ENCODE measurements around the gene TCAP. TPM values are rescaled to one million over a fixed set of nuclear protein-coding genes. Genes with fewer than 3 reads are reported as not detected.

The TCAP gene
- total and polyA plus RNA-seq, 2 experiments from 2014 or later, result 0.61 to 2.1 TPM

DNA sequence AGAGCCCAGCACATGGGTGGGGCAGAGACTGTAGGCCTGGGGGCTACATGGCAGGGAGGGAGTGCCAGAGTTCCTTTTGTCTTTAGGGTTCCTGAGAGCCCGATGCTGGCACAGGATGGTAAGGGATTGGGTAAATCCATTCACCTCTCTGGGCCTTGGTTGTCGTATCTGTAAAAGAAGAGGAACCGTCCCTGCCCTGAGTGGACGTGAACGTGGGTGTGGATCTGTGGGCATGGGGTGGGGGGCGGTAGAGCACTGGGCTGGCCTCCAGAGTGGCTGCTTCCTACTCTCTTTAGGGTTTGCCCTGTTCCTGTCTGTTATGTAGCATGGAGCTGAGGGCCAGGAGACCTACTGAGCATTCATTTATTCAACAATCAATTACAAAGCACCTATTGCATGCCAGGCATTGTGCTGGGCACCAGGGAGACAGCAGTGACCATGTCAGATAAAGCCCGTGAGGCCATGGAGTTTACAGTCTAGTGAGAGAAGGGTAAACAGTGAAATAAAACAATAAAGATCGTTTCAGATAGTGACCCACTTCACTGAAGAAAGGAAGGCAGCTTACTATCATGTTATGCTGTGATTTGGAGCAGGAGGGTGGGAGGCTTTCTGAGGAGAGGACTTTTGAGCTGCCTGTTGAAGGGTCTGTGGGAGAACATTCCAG is 13.1 kb upstream of the TCAP start:
- no peak overlapping the region for H3K4me3 ChIP-seq
- Mint-ChIP-seq H3K36me3 (ENCODE audit: low read depth) (peaks cover 10% of the 10 kb centered on the region), H3K4me3 (no peak overlapping the region; the same call in 2 of the 3 replicates), H3K9me3 (no peaks in the 10 kb centered on the region; the same call in 2 of the 3 replicates), H3K4me1 (peaks cover 53% of the 10 kb centered on the region), H3K27ac (peak overlapping the region; percentile 93), H3K27me3 (ENCODE audit: insufficient read depth, low read depth, poor library complexity) (peaks cover 18% of the 10 kb centered on the region)
- H3K4me2 ChIP-seq, result peak overlapping the region; percentile 43
- H3K4me1 ChIP-seq (ENCODE audit: insufficient read depth), result peaks cover 18% of the 10 kb centered on the region
- DNase-seq (ENCODE audit: low spot score) (no peak), ATAC-seq (no peak)
- H3K79me2 ChIP-seq (replicated peaks; ENCODE audit: insufficient read depth), result peaks cover 15% of the 10 kb centered on the region
- no peaks in the 10 kb centered on the region for H3K36me3 ChIP-seq (ENCODE audit: insufficient read depth)
- peak overlapping the region; percentile 55; the same call in 1 of the 2 replicates for H3K27ac ChIP-seq (ENCODE audit: low read depth)
- peaks cover 10% of the 10 kb centered on the region for H4K20me1 ChIP-seq (replicated peaks; ENCODE audit: insufficient read depth)
- H3F3A ChIP-seq (replicated peaks; ENCODE audit: low read depth), result peaks cover 13% of the 10 kb centered on the region; the same call in 1 of the 2 replicates
- no peaks in the 10 kb centered on the region for H3K9me2 ChIP-seq (ENCODE audit: insufficient read depth)
- H3K27me3 ChIP-seq (ENCODE audit: insufficient read depth), result no peaks in the 10 kb centered on the region
- TF ChIP-seq STAT1 (IDR thresholded peaks at IDR 0.05; ENCODE audit: unreplicated experiment) (no peak), ZNF114 (CRISPR knock-in tag; IDR thresholded peaks at IDR 0.05) (no peak), EZH2 (IDR thresholded peaks at IDR 0.05; ENCODE audit: low read depth, unreplicated experiment) (no peak)
- TF ChIP-seq, protein P1, sequence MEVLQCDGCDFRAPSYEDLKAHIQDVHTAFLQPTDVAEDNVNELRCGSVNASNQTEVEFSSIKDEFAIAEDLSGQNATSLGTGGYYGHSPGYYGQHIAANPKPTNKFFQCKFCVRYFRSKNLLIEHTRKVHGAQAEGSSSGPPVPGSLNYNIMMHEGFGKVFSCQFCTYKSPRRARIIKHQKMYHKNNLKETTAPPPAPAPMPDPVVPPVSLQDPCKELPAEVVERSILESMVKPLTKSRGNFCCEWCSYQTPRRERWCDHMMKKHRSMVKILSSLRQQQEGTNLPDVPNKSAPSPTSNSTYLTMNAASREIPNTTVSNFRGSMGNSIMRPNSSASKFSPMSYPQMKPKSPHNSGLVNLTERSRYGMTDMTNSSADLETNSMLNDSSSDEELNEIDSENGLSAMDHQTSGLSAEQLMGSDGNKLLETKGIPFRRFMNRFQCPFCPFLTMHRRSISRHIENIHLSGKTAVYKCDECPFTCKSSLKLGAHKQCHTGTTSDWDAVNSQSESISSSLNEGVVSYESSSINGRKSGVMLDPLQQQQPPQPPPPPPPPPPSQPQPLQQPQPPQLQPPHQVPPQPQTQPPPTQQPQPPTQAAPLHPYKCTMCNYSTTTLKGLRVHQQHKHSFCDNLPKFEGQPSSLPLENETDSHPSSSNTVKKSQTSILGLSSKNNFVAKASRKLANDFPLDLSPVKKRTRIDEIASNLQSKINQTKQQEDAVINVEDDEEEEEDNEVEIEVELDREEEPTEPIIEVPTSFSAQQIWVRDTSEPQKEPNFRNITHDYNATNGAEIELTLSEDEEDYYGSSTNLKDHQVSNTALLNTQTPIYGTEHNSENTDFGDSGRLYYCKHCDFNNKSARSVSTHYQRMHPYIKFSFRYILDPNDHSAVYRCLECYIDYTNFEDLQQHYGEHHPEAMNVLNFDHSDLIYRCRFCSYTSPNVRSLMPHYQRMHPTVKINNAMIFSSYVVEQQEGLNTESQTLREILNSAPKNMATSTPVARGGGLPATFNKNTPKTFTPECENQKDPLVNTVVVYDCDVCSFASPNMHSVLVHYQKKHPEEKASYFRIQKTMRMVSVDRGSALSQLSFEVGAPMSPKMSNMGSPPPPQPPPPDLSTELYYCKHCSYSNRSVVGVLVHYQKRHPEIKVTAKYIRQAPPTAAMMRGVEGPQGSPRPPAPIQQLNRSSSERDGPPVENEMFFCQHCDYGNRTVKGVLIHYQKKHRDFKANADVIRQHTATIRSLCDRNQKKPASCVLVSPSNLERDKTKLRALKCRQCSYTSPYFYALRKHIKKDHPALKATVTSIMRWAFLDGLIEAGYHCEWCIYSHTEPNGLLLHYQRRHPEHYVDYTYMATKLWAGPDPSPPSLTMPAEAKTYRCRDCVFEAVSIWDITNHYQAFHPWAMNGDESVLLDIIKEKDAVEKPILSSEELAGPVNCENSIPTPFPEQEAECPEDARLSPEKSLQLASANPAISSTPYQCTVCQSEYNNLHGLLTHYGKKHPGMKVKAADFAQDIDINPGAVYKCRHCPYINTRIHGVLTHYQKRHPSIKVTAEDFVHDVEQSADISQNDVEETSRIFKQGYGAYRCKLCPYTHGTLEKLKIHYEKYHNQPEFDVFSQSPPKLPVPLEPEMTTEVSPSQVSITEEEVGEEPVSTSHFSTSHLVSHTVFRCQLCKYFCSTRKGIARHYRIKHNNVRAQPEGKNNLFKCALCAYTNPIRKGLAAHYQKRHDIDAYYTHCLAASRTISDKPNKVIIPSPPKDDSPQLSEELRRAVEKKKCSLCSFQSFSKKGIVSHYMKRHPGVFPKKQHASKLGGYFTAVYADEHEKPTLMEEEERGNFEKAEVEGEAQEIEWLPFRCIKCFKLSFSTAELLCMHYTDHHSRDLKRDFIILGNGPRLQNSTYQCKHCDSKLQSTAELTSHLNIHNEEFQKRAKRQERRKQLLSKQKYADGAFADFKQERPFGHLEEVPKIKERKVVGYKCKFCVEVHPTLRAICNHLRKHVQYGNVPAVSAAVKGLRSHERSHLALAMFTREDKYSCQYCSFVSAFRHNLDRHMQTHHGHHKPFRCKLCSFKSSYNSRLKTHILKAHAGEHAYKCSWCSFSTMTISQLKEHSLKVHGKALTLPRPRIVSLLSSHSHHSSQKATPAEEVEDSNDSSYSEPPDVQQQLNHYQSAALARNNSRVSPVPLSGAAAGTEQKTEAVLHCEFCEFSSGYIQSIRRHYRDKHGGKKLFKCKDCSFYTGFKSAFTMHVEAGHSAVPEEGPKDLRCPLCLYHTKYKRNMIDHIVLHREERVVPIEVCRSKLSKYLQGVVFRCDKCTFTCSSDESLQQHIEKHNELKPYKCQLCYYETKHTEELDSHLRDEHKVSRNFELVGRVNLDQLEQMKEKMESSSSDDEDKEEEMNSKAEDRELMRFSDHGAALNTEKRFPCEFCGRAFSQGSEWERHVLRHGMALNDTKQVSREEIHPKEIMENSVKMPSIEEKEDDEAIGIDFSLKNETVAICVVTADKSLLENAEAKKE (CRISPR knock-in tag; IDR thresholded peaks at IDR 0.05), result no peak
- H2AFZ ChIP-seq, result no peak overlapping the region
